Psoas muscle (tissue), 8 donors: Measurements from ENCODE around the gene ZSCAN25. TPM values are rescaled to one million over a fixed set of nuclear protein-coding genes. Genes with fewer than 3 reads are reported as not detected.

Source experiments
- ATAC-seq, 4 donors: fragments of 200-7000 bp; cut with Tn5 transposase; one replicate each; pipeline ENCODE4 v1.9.1; 2020; ENCODE audit warnings: moderate library complexity in 3 of 4, mild to moderate bottlenecking in 2 of 4
- DNase-seq, 2 donors: peaks; one replicate each; pipeline ENCODE4 v3.0.0-alpha.2; 2020
- H3K27ac ChIP-seq: fragments of 200-600 bp; one replicate; pipeline ENCODE4 v1.8.0; 2022
- H3K27me3 ChIP-seq, 3 donors: fragments of 200-600 bp in 1 of 3; one replicate each; pipeline versions ENCODE4 v1.6.1 to v1.8.0; 2013 to 2022; ENCODE audit warnings: low read length in 2 of 3, mild to moderate bottlenecking in 2 of 3, moderate library complexity in 1 of 3; ENCODE audit not compliant: insufficient read depth in 3 of 3
- H3K36me3 ChIP-seq, 2 donors: fragments of 200-600 bp in 1 of 2; one replicate each; pipeline versions ENCODE4 v1.6.1 to v1.8.0; 2013 to 2022; ENCODE audit warnings: low read depth in 1 of 2, mild to moderate bottlenecking in 1 of 2, moderate library complexity in 1 of 2; ENCODE audit not compliant: insufficient read depth in 1 of 2
- H3K4me1 ChIP-seq: fragments of 200-600 bp; one replicate; pipeline ENCODE4 v1.8.0; 2022
- H3K4me3 ChIP-seq: fragments of 200-600 bp; one replicate; pipeline ENCODE4 v1.8.0; 2022; ENCODE audit warnings: mild to moderate bottlenecking
- H3K9me3 ChIP-seq: fragments of 200-600 bp; one replicate; pipeline ENCODE4 v1.8.0; 2022
- WGBS, 3 donors: extraction: QIAGEN DNeasy Blood & Tissue Kit; methylation state at CpG; one replicate each; pipeline versions ENCODE4 v1.1.6 to v1.1.7; 2013; 5-methylcytosine and 5-hydroxymethylcytosine counted together
- intact Hi-C, 2 donors: fragments of 100-400 bp; cut with DNase I; formaldehyde crosslinking; loops; one replicate each; pipeline versions ENCODE4 v1.11.0 to v1.14.2; 2022
- polyA plus RNA-seq, 3 donors: library from polyadenylated mRNA; stranded (reverse); fragments of 200-250 nt; gene quantifications; one replicate each; pipeline ENCODE4 v1.2.3, GENCODE V29; 2013
- total RNA-seq, 4 donors: library from RNA; stranded (reverse); fragmentation: NEBNext Ultra II Directional in 2 of 4; extraction: Animal tissue kit (Norgen Biotek cat#: 25700) in 2 of 4; gene quantifications; one replicate each; pipeline versions ENCODE4 v1.2.1 to v1.2.4, GENCODE V29; 2021 to 2023
- TF ChIP-seq, protein P1 (sequence below): fragments of 200-600 bp; IDR thresholded peaks from one replicate; pipeline ENCODE4 v1.8.0; 2022; ENCODE audit warnings: antibody characterized with exemption
- donor health status: healthy with polysubstance abuse.
- donor health status: DM: no; HTN: no; CAD: no; lungs with moderate emphysema.
- donor health status: Bipolar disorder and iron deficiency.
- donor health status: healthy.
- donor health status: DM: yes; HTN: yes; CAD: no.
- donor health status: DM: no; HTN: no; CAD: no.
- donor health status: DM: no; HTN: no; CAD: no.
- donor health status: DM: yes; HTN: yes; CAD: no.

ZSCAN25 gene
- total and polyA plus RNA-seq, 7 donors = 2.6 to 10.5 (median 6.3) TPM

DNA sequence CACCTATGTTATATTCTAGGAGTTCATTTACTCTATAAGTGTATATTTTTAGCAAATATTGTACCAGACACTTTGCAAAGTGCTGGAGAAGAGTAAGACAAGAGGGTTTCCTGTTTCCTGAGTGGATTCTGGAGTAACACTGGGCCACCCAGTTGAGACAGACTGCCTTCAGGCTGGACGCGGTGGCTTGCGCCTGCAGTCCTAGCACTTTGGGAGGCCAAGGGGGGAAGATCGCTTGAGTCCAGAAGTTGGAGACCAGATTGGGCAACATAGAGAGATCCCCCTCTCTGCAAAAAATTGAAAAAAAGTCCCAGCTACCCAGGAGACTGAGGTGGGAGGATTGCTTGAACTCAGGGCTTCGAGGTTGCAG, 772 bp upstream of the ZSCAN25 start:
- TF ChIP-seq, protein P1, sequence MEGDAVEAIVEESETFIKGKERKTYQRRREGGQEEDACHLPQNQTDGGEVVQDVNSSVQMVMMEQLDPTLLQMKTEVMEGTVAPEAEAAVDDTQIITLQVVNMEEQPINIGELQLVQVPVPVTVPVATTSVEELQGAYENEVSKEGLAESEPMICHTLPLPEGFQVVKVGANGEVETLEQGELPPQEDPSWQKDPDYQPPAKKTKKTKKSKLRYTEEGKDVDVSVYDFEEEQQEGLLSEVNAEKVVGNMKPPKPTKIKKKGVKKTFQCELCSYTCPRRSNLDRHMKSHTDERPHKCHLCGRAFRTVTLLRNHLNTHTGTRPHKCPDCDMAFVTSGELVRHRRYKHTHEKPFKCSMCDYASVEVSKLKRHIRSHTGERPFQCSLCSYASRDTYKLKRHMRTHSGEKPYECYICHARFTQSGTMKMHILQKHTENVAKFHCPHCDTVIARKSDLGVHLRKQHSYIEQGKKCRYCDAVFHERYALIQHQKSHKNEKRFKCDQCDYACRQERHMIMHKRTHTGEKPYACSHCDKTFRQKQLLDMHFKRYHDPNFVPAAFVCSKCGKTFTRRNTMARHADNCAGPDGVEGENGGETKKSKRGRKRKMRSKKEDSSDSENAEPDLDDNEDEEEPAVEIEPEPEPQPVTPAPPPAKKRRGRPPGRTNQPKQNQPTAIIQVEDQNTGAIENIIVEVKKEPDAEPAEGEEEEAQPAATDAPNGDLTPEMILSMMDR = no peak
- 90 to 91% (median 90%) methylated on average over 5 of the region's 5 CpGs for WGBS, 3 donors
- peaks cover 10% of the 10 kb centered on the region for H3K4me1 ChIP-seq
- peak overlapping the region; percentile 87 for H3K27ac ChIP-seq
- H3K9me3 ChIP-seq = no peaks in the 10 kb centered on the region
- DNase-seq (no peak), ATAC-seq (no peak)
- H3K27me3 ChIP-seq = no peaks in the 10 kb centered on the region
- intact Hi-C loops = loop anchor here (2.0 to 5.0 kb wide), 2 partner anchors 65 to 114 kb away; partner anchors contain the start of genes ZKSCAN5 (in 1 of the 2) and ZNF394 (in 1 of the 2)
- H3K4me3 ChIP-seq = peak overlapping the region; percentile 97
- H3K36me3 ChIP-seq = peaks cover 0 to 30% of the 10 kb centered on the region in 2 donors

DNA sequence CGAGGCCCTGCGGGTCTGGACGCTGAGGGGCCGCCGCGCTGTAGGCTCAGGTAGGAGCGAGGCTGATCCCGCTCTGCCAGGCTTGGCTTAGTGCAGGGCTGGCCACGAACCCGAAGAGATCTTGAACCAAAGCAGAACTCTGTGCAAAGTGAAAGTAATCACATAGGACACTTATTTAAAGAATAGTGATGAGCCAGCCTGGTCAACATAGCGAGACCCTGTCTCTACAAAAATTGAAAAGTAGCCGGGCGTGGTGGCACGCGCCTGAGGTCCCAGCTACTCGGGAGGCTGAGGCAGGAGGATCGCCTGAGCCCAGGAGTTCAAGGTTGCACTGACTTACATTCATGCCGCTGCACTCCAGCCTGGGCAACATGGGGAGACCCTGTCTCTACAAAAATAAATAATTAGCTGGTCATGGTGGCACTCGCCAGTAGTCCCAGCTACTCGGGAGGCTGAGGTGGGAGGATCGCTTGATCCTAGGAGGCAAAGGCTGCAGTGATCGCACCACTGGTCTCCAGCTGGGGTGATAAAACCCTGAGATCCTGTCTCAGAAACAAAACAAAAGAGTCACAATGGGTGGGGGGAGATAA, 541 bp downstream of the ZSCAN25 start:
- DNase-seq (no peak), ATAC-seq (no peak)
- H3K4me3 ChIP-seq = peak overlapping the region; percentile 97
- intact Hi-C loops = loop anchor here (2.0 to 5.0 kb wide), 2 partner anchors 66 to 115 kb away; partner anchors contain the start of genes ZKSCAN5 (in 1 of the 2) and ZNF394 (in 1 of the 2)
- peaks cover 5 to 43% of the 10 kb centered on the region in 2 donors for H3K36me3 ChIP-seq
- WGBS, 3 donors = 16% methylated on average over 22 of the region's 22 CpGs
- H3K9me3 ChIP-seq = no peaks in the 10 kb centered on the region
- TF ChIP-seq, protein P1 = no peak
- peaks cover 10% of the 10 kb centered on the region for H3K4me1 ChIP-seq
- H3K27me3 ChIP-seq = no peaks in the 10 kb centered on the region
- H3K27ac ChIP-seq = peak overlapping the region; percentile 87

DNA sequence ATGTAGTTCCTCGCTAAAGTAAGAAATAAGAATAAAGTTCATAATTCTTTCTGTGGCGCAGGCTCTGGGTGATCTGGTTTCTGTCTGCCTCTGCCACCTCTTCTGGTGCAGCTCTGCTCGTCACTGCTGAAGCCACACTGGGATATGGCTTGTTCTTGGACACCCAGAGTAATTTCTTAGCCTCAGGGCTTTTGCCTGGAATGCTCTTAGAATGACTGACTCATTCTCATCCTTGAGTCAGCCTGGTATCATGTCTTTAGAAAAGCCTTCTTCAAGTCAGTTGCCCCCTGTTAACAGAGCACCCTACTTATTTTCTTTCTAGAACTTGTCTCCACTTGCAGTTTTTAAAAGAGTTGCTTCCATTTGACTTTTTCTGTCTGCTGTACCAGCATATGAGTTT, 2.0 kb downstream of the ZSCAN25 start:
- H3K27me3 ChIP-seq = no peaks in the 10 kb centered on the region
- DNase-seq (no peak), ATAC-seq (no peak)
- H3K4me3 ChIP-seq = no peak overlapping the region
- peaks cover 5 to 58% of the 10 kb centered on the region in 2 donors for H3K36me3 ChIP-seq
- no peak overlapping the region for H3K27ac ChIP-seq
- no peaks in the 10 kb centered on the region for H3K9me3 ChIP-seq
- TF ChIP-seq, protein P1 = no peak
- intact Hi-C loops = loop anchor here in 1 of 2 donors (5.0 kb wide), 1 partner anchor 116 kb away; the partner anchor contains the start of genes ZKSCAN5 and ZNF394
- H3K4me1 ChIP-seq = peaks cover 10% of the 10 kb centered on the region
- 93 to 98% (median 94%) methylated on average over 3 of the region's 3 CpGs for WGBS, 3 donors

DNA sequence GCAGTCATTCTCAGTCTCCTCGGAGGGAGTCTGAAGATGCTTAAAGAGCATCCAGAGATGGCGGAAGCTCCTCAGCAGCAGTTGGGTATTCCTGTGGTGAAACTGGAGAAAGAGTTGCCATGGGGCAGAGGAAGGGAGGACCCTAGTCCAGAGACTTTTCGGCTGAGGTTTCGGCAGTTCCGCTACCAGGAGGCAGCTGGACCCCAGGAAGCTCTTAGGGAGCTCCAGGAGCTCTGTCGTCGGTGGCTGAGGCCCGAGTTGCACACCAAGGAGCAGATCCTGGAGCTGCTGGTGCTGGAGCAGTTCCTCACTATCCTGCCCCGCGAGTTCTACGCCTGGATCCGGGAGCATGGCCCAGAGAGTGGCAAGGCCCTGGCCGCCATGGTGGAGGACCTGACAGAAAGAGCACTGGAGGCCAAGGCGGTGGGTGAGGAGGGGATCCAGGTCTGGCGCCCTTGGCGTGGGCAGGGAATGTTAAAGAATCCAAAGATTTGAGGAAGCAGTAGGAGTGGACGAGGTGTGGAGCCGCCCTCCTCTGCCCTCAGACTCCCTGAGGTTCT, 2.9 kb downstream of the ZSCAN25 start:
- Histone ChIP-seq H3K36me3 (peaks cover 5 to 67% of the 10 kb centered on the region in 2 donors), H3K27me3 (no peaks in the 10 kb centered on the region), H3K4me3 (no peak overlapping the region), H3K4me1 (peaks cover 10% of the 10 kb centered on the region), H3K9me3 (no peaks in the 10 kb centered on the region), H3K27ac (no peak overlapping the region)
- ATAC-seq (no peak), DNase-seq (no peak)
- 94 to 97% (median 96%) methylated on average over 18 of the region's 18 CpGs for WGBS, 3 donors
- TF ChIP-seq, protein P1 = no peak
- intact Hi-C loops = loop anchor here (5.0 kb wide), 2 partner anchors 117 to 293 kb away; partner anchors contain the start of genes ZKSCAN5 (in 1 of the 2) and ZNF394 (in 1 of the 2)
